ENCODE data around the gene ADGRL1.
"Not testable (repeated sequence)": the region's sequence is repeated elsewhere in the genome, so short reads cannot be mapped to it uniquely, and the experiment has no call there.

Gene ADGRL1

GRCh38 chr19:14198384-14199376, 7.3 kb downstream of the ADGRL1 start:
- no peak for TF ChIP-seq TSHZ2 (CRISPR knock-in tag; IDR thresholded peaks at IDR 0.05)
- TF ChIP-seq ARNTL (CRISPR knock-in tag; IDR thresholded peaks at IDR 0.05; ENCODE audit: borderline replicate concordance, low read depth): no peak
- no peak for TF ChIP-seq SNAI2 (CRISPR knock-in tag; IDR thresholded peaks at IDR 0.05)
- no peak for TF ChIP-seq ZNF70 (CRISPR knock-in tag; IDR thresholded peaks at IDR 0.05)
- TF ChIP-seq RARB (CRISPR knock-in tag; IDR thresholded peaks at IDR 0.05): no peak
- TF ChIP-seq CREB5 (CRISPR knock-in tag; IDR thresholded peaks at IDR 0.05; ENCODE audit: low read depth): no peak
- TF ChIP-seq BACH2 (CRISPR knock-in tag; IDR thresholded peaks at IDR 0.05; ENCODE audit: borderline replicate concordance): no peak
- TF ChIP-seq ZFP3 (CRISPR knock-in tag; IDR thresholded peaks at IDR 0.05): no peak
- no peak for TF ChIP-seq ZNF565 (CRISPR knock-in tag; conservative IDR thresholded peaks at IDR 0.05; ENCODE audit: low read depth)
- TF ChIP-seq POU6F1 (CRISPR knock-in tag; IDR thresholded peaks at IDR 0.05; ENCODE audit: borderline replicate concordance, low read depth): no peak
- no peak for TF ChIP-seq ESRRG (CRISPR knock-in tag; IDR thresholded peaks at IDR 0.05)
- TF ChIP-seq ISL1 (CRISPR knock-in tag; IDR thresholded peaks at IDR 0.05): no peak
- ATAC-seq: no peak

GRCh38 chr19:14197882-14198281, 8.1 kb downstream of the ADGRL1 start:
- no peak for ATAC-seq
- no peak for TF ChIP-seq ISL1 (CRISPR knock-in tag; IDR thresholded peaks at IDR 0.05)
- no peak for TF ChIP-seq ESRRG (CRISPR knock-in tag; IDR thresholded peaks at IDR 0.05)
- TF ChIP-seq TSHZ2 (CRISPR knock-in tag; IDR thresholded peaks at IDR 0.05): no peak
- no peak for TF ChIP-seq RARB (CRISPR knock-in tag; IDR thresholded peaks at IDR 0.05)
- no peak for TF ChIP-seq ZFP3 (CRISPR knock-in tag; IDR thresholded peaks at IDR 0.05)
- no peak for TF ChIP-seq CREB5 (CRISPR knock-in tag; IDR thresholded peaks at IDR 0.05; ENCODE audit: low read depth)
- no peak for TF ChIP-seq ZNF8 (CRISPR knock-in tag; IDR thresholded peaks at IDR 0.05)
- no peak for TF ChIP-seq ZNF565 (CRISPR knock-in tag; conservative IDR thresholded peaks at IDR 0.05; ENCODE audit: low read depth)
- TF ChIP-seq CSRNP3 (CRISPR knock-in tag; IDR thresholded peaks at IDR 0.05): no peak
- no peak for TF ChIP-seq CSDC2 (CRISPR knock-in tag; IDR thresholded peaks at IDR 0.05)
- no peak for TF ChIP-seq SNAI2 (CRISPR knock-in tag; IDR thresholded peaks at IDR 0.05)

- not testable (repeated sequence) for ATAC-seq
Observed at GRCh38 chr19:14197288-14197687, 8.7 kb downstream of the ADGRL1 start.

- peak; percentile 78 for ATAC-seq
Observed at GRCh38 chr19:14196105-14196504, 9.9 kb downstream of the ADGRL1 start.

GRCh38 chr19:14195216-14195615, 10.8 kb downstream of the ADGRL1 start:
- not testable (repeated sequence) for ATAC-seq
